HEK293 (cell line): ENCODE results near the gene KCNQ1.
A peak's percentile ranks its signal among the peaks of the same experiment; 100 is the strongest.

Source experiments
- CTCF ChIA-PET: fragments of 350-600 bp; formaldehyde crosslinking; extraction: SDS; loops from one replicate; lab custom pipeline; 2021; ENCODE audit warnings: antibody characterized with exemption; lab: Yijun Ruan, JAX
- POLR2A ChIA-PET: fragments of 300-600 bp; formaldehyde crosslinking; extraction: SDS; loops from one replicate; lab custom pipeline; 2020; ENCODE audit warnings: antibody characterized with exemption, inconsistent platforms; lab: Yijun Ruan, JAX
- H3K27ac ChIP-seq: fragments of 200-500 bp; sonication (Bioruptor generic); 2 replicates; pipeline ENCODE4 v1.5.1; 2014; ENCODE audit warnings: low read depth, low read length, control low read depth, inconsistent platforms; ENCODE audit errors: extremely low read depth
- H3K36me3 ChIP-seq, 2 experiments: fragments of 200-500 bp in 1 of 2; sonication (Bioruptor generic) in 1 of 2; 1 replicate in 1 of 2; 2 replicates in 1 of 2; pipeline ENCODE4 v1.5.1; 2014 to 2017; ENCODE audit warnings: inconsistent platforms in 2 of 2, low read length in 2 of 2; ENCODE audit not compliant: control insufficient read depth in 2 of 2, insufficient read depth in 1 of 2
- H3K4me1 ChIP-seq: fragments of 200-500 bp; sonication (Bioruptor generic); 2 replicates; pipeline ENCODE4 v1.5.1; 2014; ENCODE audit warnings: mild to moderate bottlenecking, low read length, inconsistent platforms; ENCODE audit not compliant: control insufficient read depth, insufficient read depth
- H3K4me3 ChIP-seq: 2 replicates; pipeline ENCODE4 v1.5.1; 2011; ENCODE audit warnings: low read depth, mild to moderate bottlenecking, control low read depth, low read length, moderate library complexity
- H3K9me3 ChIP-seq: fragments of 200-500 bp; sonication (Bioruptor generic); 2 replicates; pipeline ENCODE4 v1.5.1; 2014; ENCODE audit warnings: low read depth, low read length, inconsistent platforms; ENCODE audit not compliant: control insufficient read depth, insufficient read depth
- KLF1 ChIP-seq: fragments of 450-650 bp; formaldehyde crosslinking; IDR thresholded peaks from 2 replicates; pipeline ENCODE4 v1.5.1; 2016; ENCODE audit warnings: missing biosample characterization, missing genetic modification characterization
- KLF16 ChIP-seq: fragments of 450-650 bp; formaldehyde crosslinking; IDR thresholded peaks from 2 replicates; pipeline ENCODE4 v1.5.1; 2017; ENCODE audit warnings: missing biosample characterization, missing genetic modification characterization
- SP2 ChIP-seq: fragments of 450-650 bp; formaldehyde crosslinking; IDR thresholded peaks from 2 replicates; pipeline ENCODE4 v1.5.1; 2016; ENCODE audit warnings: missing biosample characterization, missing genetic modification characterization
- TRIM28 ChIP-seq: IDR thresholded peaks from 2 replicates; pipeline ENCODE4 v1.6.1; 2011; ENCODE audit warnings: low read length, control low read depth, borderline replicate concordance
- YY1 ChIP-seq: fragments of 450-650 bp; formaldehyde crosslinking; IDR thresholded peaks from 2 replicates; pipeline ENCODE4 v1.5.1; 2018; ENCODE audit warnings: missing biosample characterization, missing genetic modification characterization
- ZBTB1 ChIP-seq: fragments of 450-650 bp; formaldehyde crosslinking; IDR thresholded peaks from 2 replicates; pipeline ENCODE4 v1.5.1; 2016; ENCODE audit warnings: missing biosample characterization, missing genetic modification characterization
- ZNF184 ChIP-seq: fragments of 450-650 bp; IDR thresholded peaks from 2 replicates; pipeline ENCODE4 v1.5.1; 2018; ENCODE audit warnings: missing biosample characterization, mild to moderate bottlenecking, missing genetic modification characterization
- ZNF214 ChIP-seq: fragments of 450-650 bp; formaldehyde crosslinking; IDR thresholded peaks from 2 replicates; pipeline ENCODE4 v1.5.1; 2017; ENCODE audit warnings: missing biosample characterization, mild to moderate bottlenecking, missing genetic modification characterization, borderline replicate concordance
- ZNF248 ChIP-seq: fragments of 450-650 bp; formaldehyde crosslinking; IDR thresholded peaks from 2 replicates; pipeline ENCODE4 v1.5.1; 2017; ENCODE audit warnings: missing biosample characterization, missing genetic modification characterization
- ZNF274 ChIP-seq, 2 experiments: fragments of 200-500 bp in 1 of 2; fragments of 450-650 bp in 1 of 2; sonication (Bioruptor generic) in 1 of 2; formaldehyde crosslinking in 1 of 2; IDR thresholded peaks; 2 replicates each; pipeline versions ENCODE4 v1.5.1 to v1.6.1; 2014 to 2016; ENCODE audit warnings: borderline replicate concordance in 1 of 2, inconsistent platforms in 1 of 2, low read length in 1 of 2, missing biosample characterization in 1 of 2, missing genetic modification characterization in 1 of 2
- ZNF354C ChIP-seq: fragments of 450-650 bp; formaldehyde crosslinking; IDR thresholded peaks from 2 replicates; pipeline ENCODE4 v1.5.1; 2016; ENCODE audit warnings: missing biosample characterization, missing genetic modification characterization, low read depth, borderline replicate concordance
- ZNF510 ChIP-seq: fragments of 450-650 bp; formaldehyde crosslinking; IDR thresholded peaks from 2 replicates; pipeline ENCODE4 v1.5.1; 2018; ENCODE audit warnings: mild to moderate bottlenecking, missing genetic modification characterization, missing biosample characterization; ENCODE audit not compliant: insufficient replicate concordance
- ZNF521 ChIP-seq: fragments of 450-650 bp; formaldehyde crosslinking; IDR thresholded peaks from 2 replicates; pipeline ENCODE4 v1.5.1; 2017; ENCODE audit warnings: missing biosample characterization, mild to moderate bottlenecking, missing genetic modification characterization
- ZNF600 ChIP-seq: fragments of 450-650 bp; formaldehyde crosslinking; IDR thresholded peaks from 2 replicates; pipeline ENCODE4 v1.5.1; 2016; ENCODE audit warnings: missing biosample characterization, missing genetic modification characterization
- ZNF677 ChIP-seq: fragments of 450-650 bp; IDR thresholded peaks from 2 replicates; pipeline ENCODE4 v1.5.0; 2018; ENCODE audit warnings: missing biosample characterization, mild to moderate bottlenecking, missing genetic modification characterization, moderate library complexity
- ZNF76 ChIP-seq: fragments of 450-650 bp; formaldehyde crosslinking; IDR thresholded peaks from 2 replicates; pipeline ENCODE4; 2016; ENCODE audit warnings: low read depth, missing biosample characterization, missing genetic modification characterization, borderline replicate concordance
- ZNF837 ChIP-seq: fragments of 450-650 bp; formaldehyde crosslinking; IDR thresholded peaks from 2 replicates; pipeline ENCODE4 v1.5.1; 2016; ENCODE audit warnings: missing biosample characterization, missing genetic modification characterization
- TF ChIP-seq, protein P1 (sequence below): fragments of 450-650 bp; IDR thresholded peaks from 2 replicates; pipeline ENCODE4 v1.5.1; 2018; ENCODE audit warnings: missing biosample characterization, missing genetic modification characterization
- TF ChIP-seq, protein P2 (sequence below): fragments of 450-650 bp; formaldehyde crosslinking; IDR thresholded peaks from 2 replicates; pipeline ENCODE4 v1.5.1; 2016; ENCODE audit warnings: missing biosample characterization, missing genetic modification characterization
- TF ChIP-seq, protein P3 (sequence below): fragments of 450-650 bp; formaldehyde crosslinking; optimal IDR thresholded peaks from 2 replicates; pipeline ENCODE3; 2016; ENCODE audit warnings: missing biosample characterization, mild to moderate bottlenecking, missing genetic modification characterization
- TF ChIP-seq, protein P4 (sequence below): fragments of 450-650 bp; formaldehyde crosslinking; IDR thresholded peaks from 2 replicates; pipeline ENCODE4 v1.5.1; 2016; ENCODE audit warnings: missing biosample characterization, missing genetic modification characterization, low read depth

Gene KCNQ1

DNA sequence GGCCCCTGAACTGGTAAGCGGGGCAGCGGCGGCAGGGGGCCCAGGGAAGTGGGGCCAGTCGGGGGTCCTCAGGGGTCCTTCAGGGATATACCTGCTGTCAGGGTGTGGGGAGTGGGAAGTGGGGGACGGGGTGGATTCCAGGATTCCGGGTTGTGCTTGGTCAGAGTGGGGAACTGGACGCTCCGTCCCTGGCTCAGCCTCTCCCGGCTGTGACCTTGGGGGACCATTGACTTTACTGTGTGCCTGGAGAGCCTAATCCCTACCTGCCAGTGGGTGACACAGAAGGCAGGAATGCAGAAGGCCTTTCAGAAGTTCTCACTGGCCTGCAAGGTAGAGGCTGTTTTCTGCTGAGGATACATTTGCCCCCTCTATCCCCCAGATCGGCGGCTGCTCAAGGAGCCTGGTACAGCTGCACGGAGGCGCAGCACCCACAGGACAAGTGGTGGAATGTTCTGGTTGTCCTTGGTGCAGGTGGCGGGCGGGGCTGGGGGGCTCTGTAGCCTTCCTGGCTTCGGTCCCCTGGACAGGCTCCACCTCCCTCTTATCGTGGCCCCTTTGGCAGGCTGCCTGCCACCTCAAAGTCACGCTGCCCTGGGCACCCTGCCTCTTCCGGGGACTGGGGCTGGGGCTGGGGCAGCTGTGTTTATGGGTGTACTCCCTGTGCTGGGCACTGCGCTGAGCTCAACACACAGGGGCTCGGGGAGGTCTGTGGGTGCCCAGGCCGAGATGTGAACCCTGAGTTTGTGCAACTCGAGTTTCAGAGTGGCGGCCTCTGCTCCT, 18.4 kb downstream of the KCNQ1 start:
- no peaks in the 10 kb centered on the region for H3K9me3 ChIP-seq
- no peaks in the 10 kb centered on the region for H3K4me1 ChIP-seq
- CTCF ChIA-PET: no interaction called here
- POLR2A ChIA-PET: no interaction called here
- no peak overlapping the region for H3K27ac ChIP-seq
- TF ChIP-seq KLF1 (tag by site-specific recombination) (0 out of 2 replicates have a peak, but pooled peaks have one; percentile 18), ZNF837 (tag by site-specific recombination) (no peak)
- no peaks in the 10 kb centered on the region for H3K36me3 ChIP-seq
- H3K4me3 ChIP-seq: no peak overlapping the region

DNA sequence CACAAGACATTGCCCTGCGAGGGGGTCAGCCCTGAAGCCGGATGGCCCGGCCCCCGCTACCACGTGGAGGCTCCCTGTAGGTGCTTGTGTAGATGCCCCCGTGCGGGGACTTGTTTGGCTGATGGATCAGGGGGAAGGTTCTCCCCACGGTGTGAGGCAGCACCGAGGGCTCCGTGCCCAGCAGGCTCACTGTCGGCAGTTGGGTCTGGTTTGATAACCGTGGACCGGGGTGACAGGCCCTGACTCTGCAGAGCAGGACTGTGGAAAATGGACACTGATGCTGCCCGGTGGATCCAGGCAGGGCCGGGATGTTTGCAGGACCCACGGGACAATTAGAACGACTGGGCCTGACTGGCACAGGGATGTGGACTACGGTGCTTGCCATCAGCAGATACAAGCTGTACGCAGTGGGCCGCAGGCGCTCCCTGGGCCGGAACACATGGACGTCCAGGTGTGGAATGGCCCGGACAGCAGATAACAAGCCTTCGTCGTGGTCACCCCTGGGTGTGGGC, 19.0 kb downstream of the KCNQ1 start:
- H3K27ac ChIP-seq: no peak overlapping the region
- ChIA-PET POLR2A (no interaction called here), CTCF (no interaction called here)
- no peaks in the 10 kb centered on the region for H3K4me1 ChIP-seq
- TF ChIP-seq ZNF76 (tag by site-specific recombination) (no peak), ZNF274 (IDR thresholded peaks at IDR 0.05; ENCODE audit: low read length) (no peak), ZNF274 (tag by site-specific recombination; IDR thresholded peaks at IDR 0.05; ENCODE audit: borderline replicate concordance) (no peak), ZNF600 (tag by site-specific recombination) (no peak), ZNF677 (tag by site-specific recombination) (no peak), ZBTB1 (tag by site-specific recombination) (no peak), ZNF184 (tag by site-specific recombination) (no peak), ZNF248 (no peak), SP2 (tag by site-specific recombination) (no peak), YY1 (tag by site-specific recombination) (no peak), ZNF214 (no peak), ZNF521 (no peak)
- TF ChIP-seq, protein P1, sequence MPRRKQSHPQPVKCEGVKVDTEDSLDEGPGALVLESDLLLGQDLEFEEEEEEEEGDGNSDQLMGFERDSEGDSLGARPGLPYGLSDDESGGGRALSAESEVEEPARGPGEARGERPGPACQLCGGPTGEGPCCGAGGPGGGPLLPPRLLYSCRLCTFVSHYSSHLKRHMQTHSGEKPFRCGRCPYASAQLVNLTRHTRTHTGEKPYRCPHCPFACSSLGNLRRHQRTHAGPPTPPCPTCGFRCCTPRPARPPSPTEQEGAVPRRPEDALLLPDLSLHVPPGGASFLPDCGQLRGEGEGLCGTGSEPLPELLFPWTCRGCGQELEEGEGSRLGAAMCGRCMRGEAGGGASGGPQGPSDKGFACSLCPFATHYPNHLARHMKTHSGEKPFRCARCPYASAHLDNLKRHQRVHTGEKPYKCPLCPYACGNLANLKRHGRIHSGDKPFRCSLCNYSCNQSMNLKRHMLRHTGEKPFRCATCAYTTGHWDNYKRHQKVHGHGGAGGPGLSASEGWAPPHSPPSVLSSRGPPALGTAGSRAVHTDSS: no peak
- no peaks in the 10 kb centered on the region for H3K36me3 ChIP-seq
- no peaks in the 10 kb centered on the region for H3K9me3 ChIP-seq
- H3K4me3 ChIP-seq: no peak overlapping the region

DNA sequence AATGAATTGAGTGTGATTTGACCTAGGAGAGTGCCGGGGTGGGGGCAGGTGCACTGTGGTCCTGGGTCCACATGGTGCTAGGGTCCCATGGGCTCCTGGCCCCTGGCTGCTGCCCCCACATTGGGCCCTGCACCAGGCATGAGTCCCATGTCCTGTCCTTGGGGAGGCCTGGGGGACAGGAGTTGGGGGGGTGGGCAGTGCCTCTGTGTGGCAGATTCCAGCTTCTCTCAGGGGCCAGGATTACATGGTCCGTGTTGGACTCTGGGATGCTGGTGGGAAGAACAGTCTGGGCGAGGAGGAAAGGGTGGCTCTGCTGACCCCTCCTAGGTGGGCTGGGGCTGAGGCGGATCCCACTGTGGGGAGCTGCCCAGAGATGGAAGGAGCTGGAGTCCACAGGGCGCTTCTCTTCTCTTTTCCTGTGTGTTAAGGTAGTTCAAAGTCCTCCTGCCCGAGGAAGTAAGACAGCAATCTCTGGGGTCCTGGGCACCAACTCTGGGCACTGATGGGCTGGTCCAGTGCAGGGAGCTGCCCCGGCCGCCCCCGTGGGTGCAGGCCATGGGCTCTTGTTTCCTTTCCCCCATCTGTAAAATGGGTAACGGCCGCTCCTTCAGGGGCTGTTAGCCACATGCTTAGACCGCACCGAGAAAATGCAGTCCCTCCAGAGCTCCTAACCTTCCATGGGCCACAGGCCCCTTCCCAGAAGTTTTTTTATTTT, 19.8 kb downstream of the KCNQ1 start:
- ChIA-PET CTCF (interaction anchor here (0.6 kb wide), 2 partner anchors 13 to 69 kb away, joined by 3 read pairs; no protein-coding TSS in a partner anchor), POLR2A (no interaction called here)
- H3K4me1 ChIP-seq: no peaks in the 10 kb centered on the region
- H3K4me3 ChIP-seq: no peak overlapping the region
- H3K27ac ChIP-seq: no peak overlapping the region
- no peaks in the 10 kb centered on the region for H3K9me3 ChIP-seq
- H3K36me3 ChIP-seq: no peaks in the 10 kb centered on the region
- TF ChIP-seq, protein P2, sequence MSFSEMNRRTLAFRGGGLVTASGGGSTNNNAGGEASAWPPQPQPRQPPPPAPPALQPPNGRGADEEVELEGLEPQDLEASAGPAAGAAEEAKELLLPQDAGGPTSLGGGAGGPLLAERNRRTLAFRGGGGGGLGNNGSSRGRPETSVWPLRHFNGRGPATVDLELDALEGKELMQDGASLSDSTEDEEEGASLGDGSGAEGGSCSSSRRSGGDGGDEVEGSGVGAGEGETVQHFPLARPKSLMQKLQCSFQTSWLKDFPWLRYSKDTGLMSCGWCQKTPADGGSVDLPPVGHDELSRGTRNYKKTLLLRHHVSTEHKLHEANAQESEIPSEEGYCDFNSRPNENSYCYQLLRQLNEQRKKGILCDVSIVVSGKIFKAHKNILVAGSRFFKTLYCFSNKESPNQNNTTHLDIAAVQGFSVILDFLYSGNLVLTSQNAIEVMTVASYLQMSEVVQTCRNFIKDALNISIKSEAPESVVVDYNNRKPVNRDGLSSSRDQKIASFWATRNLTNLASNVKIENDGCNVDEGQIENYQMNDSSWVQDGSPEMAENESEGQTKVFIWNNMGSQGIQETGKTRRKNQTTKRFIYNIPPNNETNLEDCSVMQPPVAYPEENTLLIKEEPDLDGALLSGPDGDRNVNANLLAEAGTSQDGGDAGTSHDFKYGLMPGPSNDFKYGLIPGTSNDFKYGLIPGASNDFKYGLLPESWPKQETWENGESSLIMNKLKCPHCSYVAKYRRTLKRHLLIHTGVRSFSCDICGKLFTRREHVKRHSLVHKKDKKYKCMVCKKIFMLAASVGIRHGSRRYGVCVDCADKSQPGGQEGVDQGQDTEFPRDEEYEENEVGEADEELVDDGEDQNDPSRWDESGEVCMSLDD (tag by site-specific recombination): no peak
- TF ChIP-seq KLF16 (tag by site-specific recombination): no peak
- TF ChIP-seq, protein P3, sequence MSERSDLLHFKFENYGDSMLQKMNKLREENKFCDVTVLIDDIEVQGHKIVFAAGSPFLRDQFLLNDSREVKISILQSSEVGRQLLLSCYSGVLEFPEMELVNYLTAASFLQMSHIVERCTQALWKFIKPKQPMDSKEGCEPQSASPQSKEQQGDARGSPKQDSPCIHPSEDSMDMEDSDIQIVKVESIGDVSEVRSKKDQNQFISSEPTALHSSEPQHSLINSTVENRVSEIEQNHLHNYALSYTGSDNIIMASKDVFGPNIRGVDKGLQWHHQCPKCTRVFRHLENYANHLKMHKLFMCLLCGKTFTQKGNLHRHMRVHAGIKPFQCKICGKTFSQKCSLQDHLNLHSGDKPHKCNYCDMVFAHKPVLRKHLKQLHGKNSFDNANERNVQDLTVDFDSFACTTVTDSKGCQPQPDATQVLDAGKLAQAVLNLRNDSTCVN (tag by site-specific recombination): no peak
- TF ChIP-seq, protein P4, sequence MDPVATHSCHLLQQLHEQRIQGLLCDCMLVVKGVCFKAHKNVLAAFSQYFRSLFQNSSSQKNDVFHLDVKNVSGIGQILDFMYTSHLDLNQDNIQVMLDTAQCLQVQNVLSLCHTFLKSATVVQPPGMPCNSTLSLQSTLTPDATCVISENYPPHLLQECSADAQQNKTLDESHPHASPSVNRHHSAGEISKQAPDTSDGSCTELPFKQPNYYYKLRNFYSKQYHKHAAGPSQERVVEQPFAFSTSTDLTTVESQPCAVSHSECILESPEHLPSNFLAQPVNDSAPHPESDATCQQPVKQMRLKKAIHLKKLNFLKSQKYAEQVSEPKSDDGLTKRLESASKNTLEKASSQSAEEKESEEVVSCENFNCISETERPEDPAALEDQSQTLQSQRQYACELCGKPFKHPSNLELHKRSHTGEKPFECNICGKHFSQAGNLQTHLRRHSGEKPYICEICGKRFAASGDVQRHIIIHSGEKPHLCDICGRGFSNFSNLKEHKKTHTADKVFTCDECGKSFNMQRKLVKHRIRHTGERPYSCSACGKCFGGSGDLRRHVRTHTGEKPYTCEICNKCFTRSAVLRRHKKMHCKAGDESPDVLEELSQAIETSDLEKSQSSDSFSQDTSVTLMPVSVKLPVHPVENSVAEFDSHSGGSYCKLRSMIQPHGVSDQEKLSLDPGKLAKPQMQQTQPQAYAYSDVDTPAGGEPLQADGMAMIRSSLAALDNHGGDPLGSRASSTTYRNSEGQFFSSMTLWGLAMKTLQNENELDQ (tag by site-specific recombination): no peak
- TF ChIP-seq TRIM28: no peak
- TF ChIP-seq ZNF354C (tag by site-specific recombination): no peak
- TF ChIP-seq ZNF510: no peak
